ENCODE data around the gene SCYL3. TPM values are rescaled to one million over a fixed set of nuclear protein-coding genes. Genes with fewer than 3 reads are reported as not detected.

Gene SCYL3
- total and polyA plus RNA-seq, 2 experiments from 2014 or later = 2.2 to 6.8 TPM

- Histone ChIP-seq H2AFZ (no peak overlapping the region), H3F3A (replicated peaks; ENCODE audit: low read depth) (no peaks in the 10 kb centered on the region), H3K4me2 (no peak overlapping the region), H3K27me3 (ENCODE audit: insufficient read depth) (no peaks in the 10 kb centered on the region), H3K27ac (ENCODE audit: low read depth) (no peak overlapping the region), H4K20me1 (replicated peaks; ENCODE audit: insufficient read depth) (0 out of 2 replicates have a peak, but pooled peaks cover 3% of the 10 kb centered on the region), H3K9me2 (ENCODE audit: insufficient read depth) (no peaks in the 10 kb centered on the region), H3K4me3 (no peak overlapping the region), H3K36me3 (ENCODE audit: insufficient read depth) (no peaks in the 10 kb centered on the region), H3K4me1 (ENCODE audit: insufficient read depth) (peaks cover 10% of the 10 kb centered on the region), H3K79me2 (replicated peaks; ENCODE audit: insufficient read depth) (peaks cover 27% of the 10 kb centered on the region)
- H3K27me3 Mint-ChIP-seq (ENCODE audit: insufficient read depth, low read depth, poor library complexity) = peaks cover 1% of the 10 kb centered on the region
- DNase-seq (ENCODE audit: low spot score) = no peak
- no peak overlapping the region for H3K27ac Mint-ChIP-seq
- no peak for ATAC-seq
- H3K4me3 Mint-ChIP-seq = no peak overlapping the region
- no peak for TF ChIP-seq ZNF462 (CRISPR knock-in tag; IDR thresholded peaks at IDR 0.05)
- TF ChIP-seq ZNF114 (CRISPR knock-in tag; IDR thresholded peaks at IDR 0.05) = no peak
- no peak for TF ChIP-seq STAT1 (IDR thresholded peaks at IDR 0.05; ENCODE audit: unreplicated experiment)
- TF ChIP-seq EZH2 (IDR thresholded peaks at IDR 0.05; ENCODE audit: low read depth, unreplicated experiment) = no peak
- TF ChIP-seq CREB1 (CRISPR knock-in tag; IDR thresholded peaks at IDR 0.05; ENCODE audit: low read depth) = no peak
- no peak for TF ChIP-seq ETS1 (IDR thresholded peaks at IDR 0.05)
- no peak for TF ChIP-seq JUNB (IDR thresholded peaks at IDR 0.05; ENCODE audit: unreplicated experiment)
- no peak for TF ChIP-seq CTCF (conservative IDR thresholded peaks at IDR 0.05; ENCODE audit: low read depth in 2 of 2)
- no peak for TF ChIP-seq REST (IDR thresholded peaks at IDR 0.05; ENCODE audit: unreplicated experiment)
- TF ChIP-seq ZNF331 (CRISPR knock-in tag; IDR thresholded peaks at IDR 0.05; ENCODE audit: low read depth) = no peak
- H3K9me3 Mint-ChIP-seq = no peaks in the 10 kb centered on the region
- peaks cover 15% of the 10 kb centered on the region for H3K4me1 Mint-ChIP-seq
- peaks cover 20% of the 10 kb centered on the region for H3K36me3 Mint-ChIP-seq (ENCODE audit: low read depth)
These were observed 6.8 kb downstream of the SCYL3 start for GRCh38 chr1:169886931-169887330.
